SKM-1 (cell line): ENCODE measurements around the gene IL32.
"Not testable (repeated sequence)": the region's sequence is repeated elsewhere in the genome, so short reads cannot be mapped to it uniquely, and the experiment has no call there.

Experiments
- DNase-seq: peaks from one replicate; lab custom pipeline; 2025; ENCODE audit not compliant: unreplicated experiment; lab: John Stamatoyannopoulos, UW

Gene IL32

DNA sequence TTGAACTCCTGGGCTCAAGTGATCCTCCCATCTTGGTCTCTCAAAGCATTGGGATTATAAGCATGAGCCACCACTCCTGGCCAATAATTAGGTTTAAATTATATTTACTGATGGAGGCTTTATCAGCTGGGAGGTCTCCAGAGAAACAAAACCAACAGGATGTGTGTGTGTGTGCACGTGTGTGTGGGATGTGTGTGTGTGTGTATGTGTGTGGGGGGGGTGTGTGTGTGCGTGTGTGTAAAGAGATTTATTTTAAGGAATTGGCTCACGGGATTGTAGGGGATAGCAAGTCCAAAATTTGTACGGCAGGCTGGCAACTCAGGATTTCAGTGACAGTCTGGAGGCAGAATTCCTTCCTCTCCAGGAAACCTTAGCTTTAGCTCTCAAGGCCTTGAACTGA lies 14.4 kb upstream of the IL32 start:
- DNase-seq = no peak

DNA sequence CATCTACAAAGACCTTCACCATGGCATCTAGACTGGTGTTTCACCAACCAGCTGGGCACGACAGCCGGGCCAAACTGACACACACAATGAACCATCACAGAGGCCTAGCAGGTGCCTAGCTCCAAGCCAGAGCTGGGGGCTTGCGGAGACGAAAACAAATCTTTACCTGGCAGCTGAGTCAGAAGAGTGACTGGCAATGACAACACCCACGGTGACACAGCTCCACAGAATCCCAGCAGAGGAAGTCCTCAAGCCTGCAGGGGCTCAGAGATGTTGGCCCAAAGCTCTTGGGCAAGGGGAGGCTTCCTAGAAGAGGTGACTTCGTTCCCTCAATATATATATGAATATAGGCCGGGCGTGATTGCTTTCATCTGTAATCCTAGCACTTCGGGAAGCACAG lies 13.9 kb upstream of the IL32 start:
- no peak for DNase-seq

DNA sequence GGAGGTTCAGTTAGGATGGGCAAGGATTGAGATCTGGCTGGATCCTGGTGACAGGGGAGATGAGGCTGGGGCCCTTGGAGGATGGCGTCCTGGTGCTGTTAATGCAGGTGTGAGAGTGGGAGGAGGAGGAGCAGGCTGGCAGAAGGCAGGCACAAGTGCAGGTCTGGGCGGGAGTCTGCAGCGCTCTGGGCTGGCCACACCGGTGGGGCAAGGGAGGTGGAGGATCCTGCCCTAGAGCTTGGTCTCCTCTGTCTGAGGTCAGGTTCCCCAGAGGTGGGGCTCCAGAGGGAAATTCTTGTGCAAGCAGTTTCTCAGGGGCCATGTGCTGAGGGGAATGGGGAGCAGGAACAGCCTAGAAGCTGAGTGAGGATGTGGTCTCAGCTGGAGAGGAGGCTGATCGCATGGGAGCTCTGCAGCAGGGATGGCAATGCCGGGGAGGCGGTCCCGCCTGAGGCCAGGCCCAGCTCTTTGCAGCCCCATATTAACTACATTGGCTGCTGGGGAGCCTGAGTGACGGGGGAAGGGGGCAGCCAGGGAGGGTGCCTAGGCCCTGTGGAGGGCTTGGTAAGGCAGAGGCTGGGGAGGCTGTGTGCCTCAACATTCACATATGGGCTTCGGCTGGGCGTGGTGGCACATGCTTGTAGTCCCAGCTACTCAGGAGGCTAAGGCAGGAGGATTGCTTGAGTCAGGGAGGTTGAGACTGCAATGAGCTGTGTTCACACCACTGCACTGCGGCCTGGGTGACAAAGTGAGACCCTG lies 12.7 kb upstream of the IL32 start:
- not testable (repeated sequence) for DNase-seq

DNA sequence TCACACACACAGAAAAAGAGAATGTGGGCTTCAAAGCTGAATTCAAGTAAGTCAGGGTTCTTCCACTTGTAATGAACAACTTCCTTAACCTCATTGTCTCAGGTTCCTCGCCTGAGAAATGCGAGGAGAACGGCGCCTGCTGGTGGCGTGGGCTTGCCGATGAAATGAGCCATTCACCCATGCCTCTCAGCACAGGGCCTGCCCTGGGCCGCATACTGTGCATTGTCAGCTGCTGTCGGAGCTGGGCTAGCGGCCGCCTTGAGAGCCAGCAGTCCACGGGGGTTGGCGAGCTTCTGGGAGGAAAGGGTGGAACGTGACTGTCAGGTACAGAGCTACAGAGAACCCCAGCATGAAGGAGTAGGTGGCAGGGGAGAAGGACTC lies 12.1 kb upstream of the IL32 start:
- not testable (repeated sequence) for DNase-seq

DNA sequence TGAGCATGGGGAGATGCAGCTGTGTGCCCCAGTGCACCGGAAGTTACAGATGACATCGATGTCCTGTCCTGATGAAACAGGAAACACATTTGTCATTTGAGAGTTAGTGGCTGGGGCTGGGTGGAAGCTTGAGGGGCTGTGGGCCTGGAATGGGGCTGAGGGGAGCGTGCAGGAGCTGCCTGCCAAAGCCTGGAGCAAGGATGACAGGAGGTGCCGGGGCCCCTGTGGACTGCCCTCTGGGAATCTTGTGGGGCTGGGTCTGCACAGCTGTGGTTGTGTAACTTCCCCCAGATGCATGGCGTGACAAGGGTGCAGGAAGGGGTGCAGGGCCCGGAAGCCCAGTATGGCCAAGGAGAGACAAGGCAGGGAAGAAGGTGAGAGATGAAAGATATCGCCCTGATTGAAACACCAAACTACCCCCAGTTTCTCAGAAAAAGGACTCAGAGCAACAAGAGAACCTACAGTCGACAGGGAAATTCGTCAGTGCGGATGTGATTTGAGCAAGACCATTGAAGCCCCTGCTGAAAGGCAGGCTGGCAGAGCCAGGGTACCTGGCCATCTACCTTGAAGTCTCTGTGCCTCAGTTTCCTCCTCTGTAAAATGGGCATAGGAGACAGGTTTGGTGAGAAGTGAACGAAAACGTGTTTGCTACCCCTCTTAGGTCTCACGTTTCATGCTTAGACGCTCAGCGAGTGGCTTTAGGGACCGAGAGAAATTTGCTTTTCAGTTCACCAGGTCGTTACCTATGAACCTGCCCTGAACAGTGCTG lies 10.3 kb upstream of the IL32 start:
- DNase-seq = peak; percentile 43

DNA sequence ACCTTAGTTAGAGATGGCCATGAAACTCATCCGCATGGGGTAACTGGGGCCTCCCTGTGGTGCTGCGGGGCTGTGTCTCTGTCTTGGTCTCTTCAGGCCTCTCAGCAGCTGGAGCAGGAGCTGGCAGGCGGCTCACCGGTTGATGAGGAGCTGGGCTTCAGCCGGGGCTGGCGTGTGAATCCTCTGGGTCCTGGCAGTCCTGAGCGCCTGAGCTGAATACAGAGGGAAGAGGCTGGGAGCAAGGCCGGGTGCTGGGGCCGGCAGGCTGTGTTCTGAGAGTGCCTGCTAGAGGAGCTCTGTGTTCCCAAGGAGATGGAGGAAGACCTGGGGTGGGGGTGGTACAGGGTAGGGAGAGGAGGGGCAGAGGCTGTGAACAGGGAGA lies 9.7 kb upstream of the IL32 start:
- DNase-seq = not testable (repeated sequence)

DNA sequence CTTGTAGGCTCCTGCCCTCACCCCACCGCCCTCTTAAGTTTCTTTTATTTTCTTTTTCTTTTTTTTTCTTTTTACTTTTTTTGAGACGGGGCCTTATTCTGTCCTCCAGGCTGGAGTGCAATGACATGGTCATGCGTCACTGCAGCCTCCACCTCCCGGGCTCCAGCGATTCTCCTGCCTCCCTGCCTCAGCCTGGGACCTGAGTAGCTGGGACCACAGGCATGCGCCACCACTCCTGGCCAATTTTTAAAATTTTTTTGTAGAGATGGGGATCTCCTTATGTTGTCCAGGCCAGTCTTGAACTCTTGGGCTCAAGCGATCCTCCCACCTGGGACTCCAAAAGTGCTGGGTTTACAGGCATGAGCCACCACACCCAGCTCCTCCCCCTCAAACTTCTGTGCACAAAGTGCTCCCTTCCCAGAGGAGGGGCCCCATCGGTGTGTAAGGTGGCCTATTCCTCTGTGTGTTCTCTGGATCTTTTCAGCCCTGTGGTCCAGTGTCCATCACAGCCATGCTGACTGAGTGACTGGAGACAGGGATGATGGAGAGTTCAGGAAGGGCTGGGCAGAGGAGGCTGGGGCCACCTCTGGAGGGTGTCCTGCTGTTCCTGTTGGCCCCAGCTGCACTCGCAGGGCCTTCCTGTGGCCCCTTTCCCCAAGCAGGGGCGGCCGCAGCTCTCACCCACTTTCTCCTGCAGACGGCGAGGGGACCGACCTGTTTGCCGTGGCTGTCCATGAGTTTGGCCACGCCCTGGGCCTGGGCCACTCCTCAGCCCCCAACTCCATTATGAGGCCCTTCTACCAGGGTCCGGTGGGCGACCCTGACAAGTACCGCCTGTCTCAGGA lies 8.9 kb upstream of the IL32 start:
- DNase-seq = no peak

DNA sequence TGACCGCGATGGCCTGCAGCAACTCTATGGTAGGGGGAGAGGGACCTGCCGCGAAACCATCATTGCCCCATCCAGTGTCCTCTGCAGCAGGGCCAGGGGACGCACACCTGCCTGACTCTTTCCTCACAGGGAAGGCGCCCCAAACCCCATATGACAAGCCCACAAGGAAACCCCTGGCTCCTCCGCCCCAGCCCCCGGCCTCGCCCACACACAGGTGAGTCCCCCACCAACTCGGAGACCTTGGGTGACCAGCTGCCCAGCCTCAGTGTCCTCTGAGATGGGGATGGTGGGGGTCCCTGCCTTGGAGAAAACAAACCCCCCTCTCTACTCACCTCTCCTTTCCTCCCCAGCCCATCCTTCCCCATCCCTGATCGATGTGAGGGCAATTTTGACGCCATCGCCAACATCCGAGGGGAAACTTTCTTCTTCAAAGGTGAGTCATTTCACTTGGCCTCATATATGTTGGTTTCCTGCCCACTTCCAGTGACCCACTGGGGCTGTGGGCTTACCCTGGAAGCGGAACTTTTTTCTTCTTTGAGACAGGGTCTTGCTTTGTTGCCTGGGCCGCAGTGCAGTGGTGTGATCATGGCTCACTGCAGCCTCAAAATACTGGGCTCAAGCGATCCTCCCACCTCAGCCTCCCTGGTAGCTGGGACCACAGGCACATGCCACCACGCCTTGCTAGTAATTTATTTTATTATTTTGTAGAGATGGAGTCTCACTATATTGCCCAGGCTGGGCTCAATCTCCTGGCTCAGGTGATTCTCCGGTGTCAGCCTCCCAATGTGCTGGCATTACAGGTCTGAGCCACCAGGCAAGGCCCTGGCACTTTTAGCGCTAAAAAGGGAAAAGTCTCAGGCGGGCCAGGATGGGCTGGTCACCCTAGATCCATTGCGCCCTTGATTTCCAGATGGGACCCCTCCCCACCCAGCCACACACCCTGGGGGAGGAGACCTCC lies 8.0 kb upstream of the IL32 start:
- no peak for DNase-seq

DNA sequence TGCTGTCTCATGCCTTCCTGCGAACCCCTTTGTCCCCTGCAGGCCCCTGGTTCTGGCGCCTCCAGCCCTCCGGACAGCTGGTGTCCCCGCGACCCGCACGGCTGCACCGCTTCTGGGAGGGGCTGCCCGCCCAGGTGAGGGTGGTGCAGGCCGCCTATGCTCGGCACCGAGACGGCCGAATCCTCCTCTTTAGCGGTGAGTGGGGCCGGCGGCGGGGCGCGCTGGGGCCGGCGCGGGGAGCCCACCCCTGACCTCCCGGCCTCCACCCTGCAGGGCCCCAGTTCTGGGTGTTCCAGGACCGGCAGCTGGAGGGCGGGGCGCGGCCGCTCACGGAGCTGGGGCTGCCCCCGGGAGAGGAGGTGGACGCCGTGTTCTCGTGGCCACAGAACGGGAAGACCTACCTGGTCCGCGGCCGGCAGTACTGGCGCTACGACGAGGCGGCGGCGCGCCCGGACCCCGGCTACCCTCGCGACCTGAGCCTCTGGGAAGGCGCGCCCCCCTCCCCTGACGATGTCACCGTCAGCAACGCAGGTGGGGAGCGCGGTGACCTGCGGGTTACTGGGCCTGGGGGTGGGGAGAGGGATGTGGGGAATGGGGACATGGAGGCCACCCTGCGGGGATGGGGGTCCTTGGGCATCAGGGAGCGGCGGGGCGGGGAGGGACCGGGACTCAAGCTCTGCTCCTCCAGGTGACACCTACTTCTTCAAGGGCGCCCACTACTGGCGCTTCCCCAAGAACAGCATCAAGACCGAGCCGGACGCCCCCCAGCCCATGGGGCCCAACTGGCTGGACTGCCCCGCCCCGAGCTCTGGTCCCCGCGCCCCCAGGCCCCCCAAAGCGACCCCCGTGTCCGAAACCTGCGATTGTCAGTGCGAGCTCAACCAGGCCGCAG lies 7.1 kb upstream of the IL32 start:
- no peak for DNase-seq

DNA sequence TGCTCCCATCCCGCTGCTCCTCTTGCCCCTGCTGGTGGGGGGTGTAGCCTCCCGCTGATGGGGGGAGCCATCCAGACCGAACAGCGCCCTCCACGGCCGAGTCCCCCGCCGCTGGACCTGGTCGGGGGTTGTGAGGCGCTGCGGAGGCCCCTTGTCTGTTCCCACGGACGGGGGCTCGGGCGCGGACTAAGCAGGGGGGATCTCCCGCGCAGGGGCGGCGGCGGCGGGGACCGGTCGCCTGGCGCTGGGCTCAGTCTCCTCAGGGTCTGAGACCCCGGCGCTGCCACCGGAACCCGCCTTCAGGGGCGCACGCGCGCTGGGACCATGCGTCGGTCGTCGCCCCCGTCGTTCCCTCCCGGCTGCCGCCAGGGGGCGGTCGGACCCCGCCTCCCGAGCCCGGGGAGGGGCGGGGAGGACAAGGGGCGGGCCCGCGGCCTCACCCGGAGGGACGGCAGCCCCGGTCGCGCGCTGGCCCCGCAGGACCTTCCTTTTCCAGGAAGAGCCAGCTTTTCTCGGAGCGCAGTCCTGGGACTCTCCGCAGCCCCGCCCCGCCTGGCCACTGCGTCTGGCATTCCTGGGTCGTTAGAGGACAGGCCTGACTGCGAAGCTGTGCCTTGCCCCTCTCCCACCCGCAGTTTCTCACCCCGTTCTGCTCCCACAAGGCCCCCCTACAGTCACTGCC lies 6.3 kb upstream of the IL32 start:
- peak; percentile 61 for DNase-seq

DNA sequence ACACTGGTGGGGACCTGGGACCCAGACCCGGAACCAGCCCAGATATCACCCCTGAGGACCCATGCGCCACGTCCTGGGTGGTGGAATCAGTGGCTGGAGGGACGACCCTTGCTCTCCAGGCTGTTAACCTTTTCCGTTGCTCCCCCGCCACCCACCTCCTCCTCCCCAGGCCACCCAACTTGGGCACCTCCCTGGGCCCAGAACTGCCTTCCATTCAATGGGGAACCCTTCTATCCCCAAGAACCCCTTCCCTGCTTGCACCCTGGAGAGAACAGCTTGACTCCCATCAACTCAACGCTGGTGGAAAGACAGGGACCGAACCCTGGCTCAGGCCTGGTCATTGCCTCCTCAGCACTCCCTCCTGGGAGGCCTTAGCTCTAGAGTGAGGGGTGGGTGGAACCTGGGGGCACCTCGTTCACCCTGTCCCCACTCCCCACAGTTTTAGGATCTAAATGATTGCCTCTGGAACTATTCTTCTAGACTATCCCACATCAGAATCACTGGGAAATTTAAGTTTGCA lies 5.7 kb upstream of the IL32 start:
- no peak for DNase-seq

DNA sequence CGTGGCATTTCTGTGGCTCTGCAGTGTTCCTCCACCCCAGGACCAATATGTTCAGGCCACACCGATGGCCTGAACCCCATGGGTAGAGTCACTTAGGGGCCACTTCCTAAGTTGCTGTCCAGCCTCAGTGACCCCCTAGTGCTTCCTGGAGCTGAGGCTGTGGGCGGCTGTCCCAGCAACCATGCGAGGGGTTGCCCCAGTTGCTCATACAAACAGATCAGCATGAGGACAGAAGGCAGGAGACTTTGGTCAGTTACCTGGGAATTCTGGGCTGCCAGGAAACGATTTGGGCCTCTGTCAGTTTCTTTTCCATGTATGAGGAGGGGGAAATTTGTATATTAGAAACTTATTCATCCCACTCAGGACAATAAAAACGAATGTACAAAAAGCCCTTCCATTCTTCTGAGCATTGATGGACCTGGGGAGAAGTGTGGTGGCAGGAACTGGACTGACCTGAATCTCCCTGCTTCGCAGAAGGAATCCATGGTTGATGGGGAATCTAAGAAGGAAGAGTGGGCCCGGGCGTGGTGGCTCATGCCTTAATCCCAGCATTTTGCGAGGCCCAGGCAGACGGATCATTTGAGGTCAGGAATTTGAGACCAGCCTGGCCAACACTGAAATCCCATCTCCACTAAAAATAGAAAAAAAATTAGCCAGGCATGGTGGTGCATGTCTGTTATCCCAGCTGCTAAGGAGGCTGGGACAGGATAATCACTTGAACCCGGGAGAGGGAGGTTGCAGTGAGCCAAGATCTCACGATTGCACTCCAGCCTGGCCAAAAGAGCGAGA lies 4.9 kb upstream of the IL32 start:
- DNase-seq = no peak

DNA sequence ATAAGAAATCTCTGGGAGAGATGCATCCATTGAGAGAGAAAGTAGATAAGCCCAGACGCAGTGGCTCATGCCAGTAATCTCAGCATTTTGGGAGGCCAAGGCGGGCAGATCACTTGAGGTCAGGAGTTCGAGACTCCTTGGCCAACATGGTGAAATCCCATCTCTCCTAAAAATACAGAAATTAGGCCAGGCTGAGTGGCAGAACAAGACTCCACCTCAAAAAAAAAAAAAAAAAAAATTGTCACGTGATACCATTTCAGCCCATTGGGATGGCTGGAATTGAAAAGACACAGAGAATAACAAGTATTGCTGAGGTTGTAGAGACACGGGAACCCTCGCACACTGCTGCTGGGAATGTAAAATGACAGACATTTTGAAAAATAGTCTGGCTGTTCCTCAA lies 2.9 kb upstream of the IL32 start:
- no peak for DNase-seq

DNA sequence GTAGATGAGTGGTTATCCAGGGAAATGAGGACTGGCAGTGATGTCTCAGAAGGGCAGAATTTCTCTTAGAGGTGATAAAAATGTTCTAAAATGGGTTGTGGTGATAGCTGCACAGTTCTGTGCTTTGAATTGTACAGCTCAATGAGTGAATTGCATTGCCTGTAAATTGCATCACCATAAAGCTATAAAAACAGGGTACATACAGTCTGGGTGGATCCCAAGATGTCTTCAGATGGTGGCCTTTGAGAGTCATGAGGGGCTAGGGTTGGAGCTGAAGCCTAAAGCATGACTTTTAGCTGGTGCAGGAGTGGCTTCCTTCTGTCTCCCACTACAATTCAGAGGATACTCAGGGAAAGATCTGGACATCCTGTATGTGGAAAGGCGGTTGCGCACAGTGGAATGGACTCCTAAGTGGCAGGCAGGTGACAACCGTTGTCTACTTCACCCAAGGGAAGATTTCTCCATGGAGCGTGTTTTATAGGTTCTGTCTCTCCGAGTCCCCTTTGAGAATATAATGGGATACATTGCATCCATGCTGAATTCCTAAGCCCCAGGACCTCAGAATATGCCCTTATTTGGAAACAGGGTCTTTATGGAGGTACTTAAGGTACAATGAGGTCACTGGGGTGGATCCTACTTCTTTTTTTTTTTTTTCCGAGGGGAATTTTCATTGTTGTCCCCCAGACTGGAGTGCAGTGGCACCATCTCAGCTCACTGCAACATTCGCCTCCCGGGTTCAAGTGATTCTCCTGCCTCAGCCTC lies 1.6 kb upstream of the IL32 start:
- DNase-seq = no peak

DNA sequence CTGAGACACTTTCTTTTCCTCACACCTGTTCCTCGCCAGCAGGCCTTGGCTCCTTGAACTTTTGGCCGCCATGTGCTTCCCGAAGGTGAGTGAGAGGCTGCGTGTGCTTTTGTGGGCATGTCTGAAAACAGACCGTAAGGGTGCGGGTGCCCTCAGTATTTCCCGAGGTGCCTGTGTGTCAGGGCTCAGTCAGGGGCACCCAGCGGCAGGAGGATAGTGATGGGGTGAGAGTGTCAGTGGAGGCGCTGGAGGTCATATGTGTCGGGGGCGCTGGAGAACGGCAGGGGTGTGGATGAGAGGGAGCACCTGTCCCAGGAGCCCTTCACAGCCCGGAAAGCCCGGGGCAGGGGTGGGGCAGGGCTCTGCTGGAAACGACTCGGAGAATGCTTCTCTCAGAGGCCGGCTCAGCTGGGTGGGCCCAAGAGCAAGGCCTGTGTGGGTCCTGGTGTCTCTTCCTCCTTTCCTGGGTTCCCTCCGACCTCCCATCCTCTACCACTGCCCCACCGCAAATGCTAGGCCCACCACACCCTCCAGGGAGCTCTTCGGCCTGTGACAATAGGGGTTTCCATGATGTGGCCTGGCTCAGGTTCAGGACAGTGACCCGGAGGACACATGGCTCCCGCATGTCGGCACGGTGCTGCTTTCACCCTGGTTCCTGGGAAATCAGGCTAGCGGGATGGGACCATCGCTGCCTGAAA lies 451 bp downstream of the IL32 start:
- DNase-seq = no peak

DNA sequence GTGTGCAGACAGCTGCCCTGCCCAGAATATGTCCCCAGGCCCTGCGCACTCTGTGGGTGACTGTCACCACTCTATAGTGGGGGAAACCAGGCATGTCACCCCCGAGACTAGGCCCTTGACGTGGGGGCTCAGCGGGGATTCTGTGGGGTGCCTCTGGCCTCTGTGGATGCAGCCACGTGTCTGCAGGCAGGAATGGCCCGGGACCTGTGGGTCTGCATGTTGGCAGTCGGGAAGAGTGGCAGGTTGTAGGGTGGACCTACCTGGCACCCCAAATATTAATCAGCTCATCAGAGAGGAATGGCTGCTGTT lies 954 bp downstream of the IL32 start:
- no peak for DNase-seq

DNA sequence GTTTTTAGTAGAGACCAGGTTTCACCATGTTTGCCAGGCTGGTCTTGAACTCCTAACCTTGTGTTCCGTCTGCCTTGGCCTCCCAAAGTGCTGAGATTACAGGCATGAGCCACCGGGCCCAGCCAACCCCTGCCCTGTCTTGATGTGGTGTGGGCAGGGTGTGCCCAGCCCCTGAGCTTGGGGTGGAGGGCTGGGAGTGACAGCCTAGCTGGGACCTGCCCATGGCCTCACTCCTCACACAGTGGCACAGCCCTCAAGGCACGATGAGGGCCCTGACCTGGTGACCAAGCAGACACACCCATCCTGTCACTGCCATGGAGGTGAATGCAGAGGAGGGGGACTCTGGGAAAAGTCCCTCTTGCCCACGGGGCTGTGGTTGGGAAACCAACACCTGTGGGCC lies 3.0 kb downstream of the IL32 start:
- no peak for DNase-seq
